ENCODE data around the gene SLC7A10. TPM values are rescaled to one million over a fixed set of nuclear protein-coding genes. Genes with fewer than 3 reads are reported as not detected.

The SLC7A10 gene
- total RNA-seq, 1 donor from 2014 or later, result 0.62 TPM

GRCh38 chr19:33161201-33161600, 64.4 kb downstream of the SLC7A10 start:
- Histone ChIP-seq H3K9me3 (no peaks in the 10 kb centered on the region), H3K4me3 (no peak overlapping the region), H3K27me3 (ENCODE audit: low read depth) (no peaks in the 10 kb centered on the region), H3K27ac (no peak overlapping the region), H3K4me1 (peaks cover 5% of the 10 kb centered on the region), H3K36me3 (no peaks in the 10 kb centered on the region)
- ATAC-seq, result no peak
- intact Hi-C loops (cut with DNase I), result no loop called here
- no peak for DNase-seq
- no peak for TF ChIP-seq CTCF (IDR thresholded peaks at IDR 0.05)

- H3K27me3 ChIP-seq (ENCODE audit: low read depth), result no peaks in the 10 kb centered on the region
- intact Hi-C loops (cut with DNase I), result no loop called here
- DNase-seq, result no peak
- H3K27ac ChIP-seq, result no peak overlapping the region
- ATAC-seq, result no peak
- no peaks in the 10 kb centered on the region for H3K36me3 ChIP-seq
- H3K4me1 ChIP-seq, result peaks cover 5% of the 10 kb centered on the region
- TF ChIP-seq CTCF (IDR thresholded peaks at IDR 0.05), result no peak
- no peaks in the 10 kb centered on the region for H3K9me3 ChIP-seq
- no peak overlapping the region for H3K4me3 ChIP-seq
These were observed 65.8 kb downstream of the SLC7A10 start for GRCh38 chr19:33159893-33160292.

GRCh38 chr19:33159149-33159548, 66.5 kb downstream of the SLC7A10 start:
- no peak for ATAC-seq
- Histone ChIP-seq H3K27ac (no peak overlapping the region), H3K27me3 (ENCODE audit: low read depth) (no peaks in the 10 kb centered on the region), H3K36me3 (no peaks in the 10 kb centered on the region), H3K9me3 (no peaks in the 10 kb centered on the region), H3K4me3 (no peak overlapping the region), H3K4me1 (peaks cover 5% of the 10 kb centered on the region)
- DNase-seq, result no peak
- no peak for TF ChIP-seq CTCF (IDR thresholded peaks at IDR 0.05)
- intact Hi-C loops (cut with DNase I), result no loop called here

Other genes starting within 250 kb of the SLC7A10 start
- 7.7 TPM for gene RHPN2, start 161.0 kb downstream of the SLC7A10 start, total RNA-seq
- 8.4 TPM for gene GPATCH1, start 144.7 kb downstream of the SLC7A10 start, total RNA-seq
- gene WDR88, start 93.7 kb downstream of the SLC7A10 start, total RNA-seq, result not detected
- gene LRP3, start 31.5 kb downstream of the SLC7A10 start, total RNA-seq, result 13.8 TPM
- gene CEBPA, start 76.7 kb upstream of the SLC7A10 start, total RNA-seq, result 75.1 TPM
- gene CEBPG, start 147.9 kb upstream of the SLC7A10 start, total RNA-seq, result 29.6 TPM

All from lower lobe of right lung (tissue), 2 donors.